Stomach (tissue), 9 donors: ENCODE results near the gene GLIPR2. TPM values are rescaled to one million over a fixed set of nuclear protein-coding genes. Genes with fewer than 3 reads are reported as not detected.
A peak's percentile ranks its signal among the peaks of the same experiment; 100 is the strongest.

ENCODE experiments used
- DNase-seq, 2 donors: peaks; one replicate each; pipeline versions ENCODE4 v3.0.0 to v3.0.0-alpha.2; 2013 to 2019
- H3K27ac ChIP-seq, 5 donors: fragments of 200-600 bp in 4 of 5; sonication (generic) in 4 of 5; one replicate each; pipeline ENCODE4 v1.5.1; 2013 to 2019; ENCODE audit warnings: mild to moderate bottlenecking in 1 of 5, moderate library complexity in 1 of 5
- H3K27me3 ChIP-seq, 3 donors: fragments of 200-600 bp; sonication (generic); one replicate each; pipeline ENCODE4 v1.5.1; 2017 to 2019; ENCODE audit warnings: mixed run types in 1 of 3
- H3K36me3 ChIP-seq, 4 donors: fragments of 200-600 bp; sonication (generic); 1 replicate in 3 of 4; 2 replicates in 1 of 4; pipeline ENCODE4 v1.5.1; 2016 to 2019
- H3K4me1 ChIP-seq, 4 donors: fragments of 200-600 bp; sonication (generic); one replicate each; pipeline ENCODE4 v1.5.1; 2016 to 2019
- H3K4me3 ChIP-seq, 4 donors: fragments of 200-600 bp; sonication (generic) in 3 of 4; one replicate each; pipeline ENCODE4 v1.5.1; 2016 to 2019; ENCODE audit warnings: mild to moderate bottlenecking in 1 of 4
- H3K9me3 ChIP-seq, 4 donors: fragments of 200-600 bp; sonication (generic); one replicate each; pipeline ENCODE4 v1.5.1; 2016 to 2019
- EP300 ChIP-seq: sonication (generic); formaldehyde crosslinking; IDR thresholded peaks from one replicate; pipeline ENCODE4 v1.6.1; 2017; ENCODE audit warnings: antibody characterized with exemption
- POLR2A ChIP-seq, 4 donors: fragments of 450-650 bp; IDR thresholded peaks; one replicate each; pipeline ENCODE4 v1.6.1; 2016; ENCODE audit warnings: antibody characterized with exemption in 4 of 4, control low read depth in 2 of 4, mild to moderate bottlenecking in 1 of 4, moderate library complexity in 1 of 4
- POLR2AphosphoS5 ChIP-seq, 3 donors: sonication (generic); formaldehyde crosslinking; IDR thresholded peaks; one replicate each; pipeline ENCODE4 v1.6.1; 2016; ENCODE audit warnings: antibody characterized with exemption in 3 of 3
- WGBS, 5 donors: extraction: QIAGEN DNeasy Blood & Tissue Kit in 3 of 5; methylation state at CpG; one replicate each; pipeline versions ENCODE4 v1.1.5 to v1.1.7; 2013 to 2018; 5-methylcytosine and 5-hydroxymethylcytosine counted together
- intact Hi-C: fragments of 100-400 bp; cut with DNase I; formaldehyde crosslinking; loops from one replicate; pipeline ENCODE4 v1.15.1; 2023; ENCODE audit warnings: low total_unique reads
- polyA plus RNA-seq, 3 donors: library from polyadenylated mRNA; stranded (reverse); fragments of 200-250 nt; gene quantifications; one replicate each; pipeline ENCODE4 v1.2.3, GENCODE V29; 2013
- total RNA-seq, 5 donors: library from RNA; depleted of rRNA; stranded (reverse); fragments of >200 nt; gene quantifications; one replicate each; pipeline versions ENCODE4 v1.1.0 to v1.2.3, GENCODE V29; 2014 to 2016
- TF ChIP-seq, protein P1 (sequence below), 7 experiments: fragments of 450-650 bp in 4 of 7; fragments of 200-600 bp in 3 of 7; sonication (generic) in 3 of 7; IDR thresholded peaks; one replicate each; pipeline ENCODE4 v1.5.1; 2016 to 2019; ENCODE audit warnings: antibody characterized with exemption in 7 of 7, control low read depth in 2 of 7, mild to moderate bottlenecking in 1 of 7
- donor health status: healthy with polysubstance abuse.
- donor health status: Bipolar disorder and iron deficiency.
- donor health status: healthy.

The GLIPR2 gene
- total and polyA plus RNA-seq, 8 donors: 3.5 to 40.6 (median 32.8) TPM

DNA sequence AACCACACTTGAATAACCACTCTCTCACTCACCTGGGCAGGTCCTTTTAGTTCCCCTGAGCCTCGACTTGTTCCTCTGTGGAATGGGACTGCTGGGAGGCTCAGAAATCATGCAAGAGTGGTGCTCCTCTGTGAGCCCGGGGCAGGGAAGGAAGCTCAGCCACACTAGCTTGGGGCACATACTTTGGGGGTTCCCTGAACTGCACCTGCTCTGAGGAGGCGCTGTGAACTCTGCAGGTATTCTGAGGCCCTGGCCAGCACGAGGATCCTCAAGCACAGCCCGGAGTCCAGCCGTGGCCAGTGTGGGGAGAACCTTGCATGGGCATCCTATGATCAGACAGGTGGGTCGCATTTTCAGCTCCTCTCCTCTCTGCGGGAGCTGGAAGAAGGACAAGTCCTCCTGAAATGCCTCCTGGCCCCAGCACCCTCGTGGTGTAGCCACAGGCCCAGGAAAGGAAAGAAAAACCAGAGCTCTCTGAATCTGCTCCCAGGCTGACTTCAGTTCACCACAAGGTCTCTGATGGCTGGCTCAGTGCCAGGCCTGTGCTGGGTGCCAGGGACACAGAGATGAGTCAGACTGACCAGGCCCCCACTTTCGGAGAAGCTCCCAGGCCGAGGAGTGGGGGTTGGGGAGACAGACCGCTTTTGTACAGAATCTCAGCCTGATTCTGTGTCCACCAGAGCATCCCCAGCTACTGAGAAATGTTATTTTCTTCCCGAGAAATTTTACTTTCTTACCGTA lies 11.9 kb downstream of the GLIPR2 start:
- WGBS, 5 donors: 55 to 66% (median 63%) methylated on average over 13 to 14 of the region's 14 CpGs
- intact Hi-C loops: no loop called here
- no peaks in the 10 kb centered on the region for H3K27me3 ChIP-seq
- DNase-seq: peak; percentile 84 to 93
- peaks cover 39 to 98% (median 52%) of the 10 kb centered on the region in 4 donors for H3K4me1 ChIP-seq
- peaks cover 0 to 5% (median 2%) of the 10 kb centered on the region in 4 donors for H3K9me3 ChIP-seq
- H3K36me3 ChIP-seq: peaks cover 0 to 43% (median 3%) of the 10 kb centered on the region in 4 donors
- TF ChIP-seq POLR2A (IDR thresholded peaks at IDR 0.05) (no peak), POLR2AphosphoS5 (IDR thresholded peaks at IDR 0.05) (peak in 1 of 3 donors; percentile 66)
- H3K27ac ChIP-seq: peak overlapping the region; percentile 19 to 84 (median 81)
- H3K4me3 ChIP-seq: no peak overlapping the region

GRCh38 chr9:36149197-36149596 lies 12.7 kb downstream of the GLIPR2 start:
- H3K4me1 ChIP-seq: peaks cover 36 to 98% (median 49%) of the 10 kb centered on the region in 4 donors
- peaks cover 0 to 5% (median 2%) of the 10 kb centered on the region in 4 donors for H3K9me3 ChIP-seq
- no peak for TF ChIP-seq EP300
- TF ChIP-seq, protein P1, sequence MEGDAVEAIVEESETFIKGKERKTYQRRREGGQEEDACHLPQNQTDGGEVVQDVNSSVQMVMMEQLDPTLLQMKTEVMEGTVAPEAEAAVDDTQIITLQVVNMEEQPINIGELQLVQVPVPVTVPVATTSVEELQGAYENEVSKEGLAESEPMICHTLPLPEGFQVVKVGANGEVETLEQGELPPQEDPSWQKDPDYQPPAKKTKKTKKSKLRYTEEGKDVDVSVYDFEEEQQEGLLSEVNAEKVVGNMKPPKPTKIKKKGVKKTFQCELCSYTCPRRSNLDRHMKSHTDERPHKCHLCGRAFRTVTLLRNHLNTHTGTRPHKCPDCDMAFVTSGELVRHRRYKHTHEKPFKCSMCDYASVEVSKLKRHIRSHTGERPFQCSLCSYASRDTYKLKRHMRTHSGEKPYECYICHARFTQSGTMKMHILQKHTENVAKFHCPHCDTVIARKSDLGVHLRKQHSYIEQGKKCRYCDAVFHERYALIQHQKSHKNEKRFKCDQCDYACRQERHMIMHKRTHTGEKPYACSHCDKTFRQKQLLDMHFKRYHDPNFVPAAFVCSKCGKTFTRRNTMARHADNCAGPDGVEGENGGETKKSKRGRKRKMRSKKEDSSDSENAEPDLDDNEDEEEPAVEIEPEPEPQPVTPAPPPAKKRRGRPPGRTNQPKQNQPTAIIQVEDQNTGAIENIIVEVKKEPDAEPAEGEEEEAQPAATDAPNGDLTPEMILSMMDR (IDR thresholded peaks at IDR 0.05): no peak
- TF ChIP-seq POLR2A (IDR thresholded peaks at IDR 0.05): no peak
- no peak for TF ChIP-seq POLR2AphosphoS5 (IDR thresholded peaks at IDR 0.05)
- WGBS, 5 donors: 43 to 84% (median 72%) methylated on average over 2 to 4 of the region's 4 CpGs
- intact Hi-C loops: no loop called here
- H3K27me3 ChIP-seq: no peaks in the 10 kb centered on the region
- peak in 1 of 2 donors; percentile 30 for DNase-seq
- no peak overlapping the region for H3K4me3 ChIP-seq
- H3K27ac ChIP-seq: peak overlapping the region; percentile 26 to 84 (median 81)
- peaks cover 0 to 43% (median 3%) of the 10 kb centered on the region in 4 donors for H3K36me3 ChIP-seq

DNA sequence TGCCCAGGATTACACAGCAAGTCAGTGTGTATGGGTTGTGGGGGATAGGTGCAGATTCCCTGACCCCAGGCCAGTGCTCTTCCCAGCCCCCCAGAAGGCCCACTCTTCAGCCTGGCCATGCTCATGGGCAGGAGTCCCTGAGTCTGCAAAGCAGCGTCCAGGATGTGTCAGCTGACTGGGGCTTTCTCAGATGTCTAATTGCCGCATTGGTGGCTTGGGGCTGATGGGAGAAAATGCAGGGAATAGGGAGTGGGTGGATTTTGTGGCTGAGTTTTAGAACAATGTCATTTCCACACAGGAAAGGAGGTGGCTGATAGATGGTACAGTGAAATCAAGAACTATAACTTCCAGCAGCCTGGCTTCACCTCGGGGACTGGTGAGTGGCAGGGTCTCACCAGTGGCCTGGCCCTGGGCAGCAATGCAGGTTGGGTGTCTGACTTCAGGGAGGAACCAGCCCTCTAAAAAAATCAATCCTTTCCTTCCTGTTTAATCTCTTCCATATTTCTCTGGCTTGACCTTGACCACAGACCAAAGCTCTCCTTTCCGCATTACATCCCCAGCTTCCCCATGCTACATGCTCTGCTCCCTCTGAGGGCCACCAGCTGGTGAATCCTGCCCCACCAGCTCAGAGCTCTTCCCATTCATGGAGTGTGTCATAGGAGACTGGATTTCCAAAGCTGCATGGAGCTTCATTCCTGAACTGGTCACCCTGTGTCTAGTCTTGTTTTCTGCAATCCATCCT lies 14.2 kb downstream of the GLIPR2 start:
- Histone ChIP-seq H3K9me3 (peaks cover 0 to 4% (median 2%) of the 10 kb centered on the region in 4 donors), H3K27me3 (no peaks in the 10 kb centered on the region), H3K4me3 (no peak overlapping the region), H3K4me1 (peaks cover 40 to 94% (median 51%) of the 10 kb centered on the region in 4 donors), H3K36me3 (peaks cover 0 to 45% (median 4%) of the 10 kb centered on the region in 4 donors), H3K27ac (peak overlapping the region in 4 of 5 donors; percentile 73 to 86 (median 83))
- no peak for DNase-seq
- intact Hi-C loops: no loop called here
- TF ChIP-seq POLR2A (IDR thresholded peaks at IDR 0.05) (no peak), POLR2AphosphoS5 (IDR thresholded peaks at IDR 0.05) (no peak), EP300 (no peak)
- TF ChIP-seq, protein P1 (IDR thresholded peaks at IDR 0.05): no peak
- WGBS, 5 donors: 57 to 72% (median 67%) methylated on average over 4 of the region's 4 CpGs

GRCh38 chr9:36151316-36152210 lies 15.0 kb downstream of the GLIPR2 start:
- TF ChIP-seq POLR2A (IDR thresholded peaks at IDR 0.05) (no peak), POLR2AphosphoS5 (IDR thresholded peaks at IDR 0.05) (peak in 2 of 3 donors; percentile 44 to 68)
- Histone ChIP-seq H3K4me1 (peaks cover 39 to 87% (median 51%) of the 10 kb centered on the region in 4 donors), H3K36me3 (peaks cover 0 to 47% (median 11%) of the 10 kb centered on the region in 4 donors), H3K27ac (peak overlapping the region in 4 of 5 donors; percentile 73 to 86 (median 83)), H3K4me3 (no peak overlapping the region), H3K9me3 (peaks cover 0 to 3% (median 0%) of the 10 kb centered on the region in 4 donors), H3K27me3 (no peaks in the 10 kb centered on the region)
- WGBS, 5 donors: 62 to 81% (median 67%) methylated on average over 10 to 14 of the region's 14 CpGs
- peak; percentile 65 to 79 for DNase-seq
- intact Hi-C loops: no loop called here
